Urothelium cell line (cell line): ENCODE measurements around the gene FAM177B.
A peak's percentile ranks its signal among the peaks of the same experiment; 100 is the strongest.
"Not testable (repeated sequence)": the region's sequence is repeated elsewhere in the genome, so short reads cannot be mapped to it uniquely, and the experiment has no call there.

Experiments used
- DNase-seq: peaks from one replicate; pipeline ENCODE4 v3.0.0; 2011; ENCODE audit warnings: low spot score, mixed read lengths
- FAIRE-seq: peaks from 2 replicates; lab custom pipeline; 2011; peaks lifted over from hg19 to GRCh38; lab: Jason Lieb, UNC

The FAM177B gene

DNA sequence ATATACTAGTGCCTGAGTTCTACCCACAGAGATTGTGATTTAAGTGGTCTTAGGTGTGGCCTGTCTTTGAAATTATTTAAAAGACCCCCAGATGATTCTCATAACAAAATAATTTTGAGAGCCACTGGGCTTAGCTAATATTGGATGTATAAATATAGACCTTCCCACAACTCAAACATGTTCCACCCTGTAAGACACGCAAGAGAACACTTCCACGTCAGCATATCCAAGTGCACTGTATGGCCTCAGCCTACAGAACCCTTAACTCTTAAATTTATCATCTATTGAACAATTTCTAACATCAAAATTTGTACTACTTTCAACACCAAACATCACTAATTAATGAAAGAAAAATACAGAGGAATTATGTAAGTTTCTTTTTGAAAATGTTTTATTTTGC lies 2.5 kb downstream of the FAM177B start:
- FAIRE-seq (no peak), DNase-seq (no peak)

DNA sequence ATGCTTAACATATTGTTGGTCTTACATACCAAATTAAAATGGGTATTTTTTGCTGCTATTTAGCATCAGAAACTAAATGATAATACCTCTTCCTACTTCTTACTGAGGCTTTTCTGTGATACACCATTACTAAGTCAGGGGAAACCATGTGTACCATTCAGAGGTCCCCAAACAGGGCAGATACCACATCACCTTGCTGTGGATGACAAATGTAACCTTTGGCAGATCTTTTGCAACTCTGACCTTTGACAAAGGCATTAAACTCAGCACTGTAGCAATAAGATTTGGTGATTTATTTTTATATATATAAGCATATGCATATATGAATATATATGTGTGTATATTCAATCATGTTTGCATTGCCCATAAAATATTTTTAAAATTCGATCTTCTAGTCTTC lies 2.9 kb downstream of the FAM177B start:
- FAIRE-seq (no peak), DNase-seq (no peak)

DNA sequence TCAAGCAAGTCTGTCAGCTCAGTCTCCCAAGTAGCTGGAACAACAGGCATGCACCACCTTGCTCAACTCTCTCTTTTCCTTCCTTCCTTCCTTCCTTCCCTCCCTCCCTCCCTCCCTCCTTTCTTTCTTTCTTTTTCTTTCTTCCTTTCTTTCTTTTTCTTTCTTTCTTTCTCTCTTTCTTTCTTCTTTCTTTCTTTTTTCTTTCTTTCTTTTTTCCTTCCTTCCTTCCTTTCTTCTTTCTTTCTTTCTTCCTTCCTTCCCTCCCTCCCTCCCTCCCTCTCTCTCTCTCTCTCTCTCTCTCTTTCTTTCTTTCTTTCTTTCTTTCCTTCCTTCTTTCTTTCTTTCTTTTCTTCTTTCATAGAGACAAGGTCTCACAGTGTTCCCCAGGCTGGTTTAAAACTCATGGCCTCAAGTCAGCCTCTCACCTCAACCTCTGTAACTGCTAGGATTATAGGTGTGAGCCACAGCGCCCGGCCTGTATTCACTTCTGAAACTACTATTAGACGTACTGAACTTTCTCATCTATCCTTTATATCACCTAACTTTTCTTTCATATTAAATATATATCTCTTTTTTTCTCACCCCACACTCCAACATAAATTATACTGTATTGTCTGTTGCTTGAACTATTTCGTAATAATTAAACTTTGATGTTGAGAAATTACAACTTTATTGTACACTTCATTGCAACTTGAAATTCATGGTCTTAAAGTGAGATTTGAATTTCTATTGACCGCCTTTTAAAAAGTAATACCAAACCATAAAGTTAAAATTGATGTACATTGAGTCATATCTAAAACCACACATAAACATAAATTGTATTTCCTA lies 4.8 kb downstream of the FAM177B start:
- FAIRE-seq, DNase-seq: not testable (repeated sequence)

DNA sequence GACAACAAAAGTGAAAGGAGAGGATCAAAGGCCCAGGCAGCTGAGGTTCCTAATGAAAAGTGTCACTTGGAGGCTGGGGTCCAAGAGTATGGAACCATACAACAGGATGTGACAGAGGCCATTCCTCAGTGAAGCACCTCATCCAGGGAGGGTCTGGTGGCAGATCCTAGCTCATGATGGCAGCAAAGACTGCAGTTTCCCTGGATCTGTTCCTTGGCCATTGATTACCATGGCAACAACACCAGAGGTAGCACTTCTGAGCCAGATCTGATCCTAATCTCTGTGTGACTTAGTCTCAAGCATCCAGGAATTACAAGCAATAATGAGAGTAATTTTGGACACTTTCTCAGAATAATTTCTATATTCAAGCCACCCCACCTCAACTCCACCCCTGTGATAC lies 12.9 kb downstream of the FAM177B start:
- DNase-seq (peak; percentile 6), FAIRE-seq (no peak)

DNA sequence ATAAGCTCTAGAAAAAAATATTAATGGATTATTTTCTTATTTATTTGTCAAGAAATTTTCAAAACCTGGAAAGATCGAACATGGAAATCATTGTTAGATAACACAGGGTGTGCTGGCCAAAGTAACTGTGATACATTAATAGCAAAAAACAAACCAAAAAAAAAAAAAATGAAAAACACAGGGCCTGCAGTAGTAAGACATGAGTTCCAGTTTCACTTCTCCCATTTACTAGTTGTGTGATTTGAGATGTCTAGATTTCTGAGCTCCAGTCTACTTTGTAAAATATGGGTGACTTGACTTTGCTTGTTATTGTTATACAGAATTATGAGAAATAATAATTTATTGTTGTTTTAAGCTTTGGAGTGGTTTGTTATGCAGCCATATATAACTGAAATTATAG lies 13.6 kb downstream of the FAM177B start:
- DNase-seq (no peak), FAIRE-seq (no peak)

DNA sequence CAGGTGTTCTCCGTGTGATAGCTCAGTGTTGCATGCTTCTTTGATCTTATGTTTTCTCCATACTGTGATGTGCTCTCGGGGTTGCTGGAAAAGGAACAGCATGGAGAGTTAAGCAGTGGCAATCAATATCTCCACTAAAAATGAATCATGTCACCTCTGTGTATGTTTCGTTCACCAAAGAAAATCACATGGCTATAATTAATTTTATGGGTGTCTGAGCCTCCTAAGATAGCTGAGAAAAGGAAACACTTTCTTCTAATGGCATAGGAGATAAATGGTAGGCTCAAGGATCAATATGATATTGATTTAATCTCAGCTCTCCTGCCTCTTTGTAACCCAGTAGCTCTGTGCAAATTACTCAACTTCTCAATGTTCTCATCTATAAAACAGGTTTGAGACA lies 14.3 kb downstream of the FAM177B start:
- FAIRE-seq (no peak), DNase-seq (no peak)

DNA sequence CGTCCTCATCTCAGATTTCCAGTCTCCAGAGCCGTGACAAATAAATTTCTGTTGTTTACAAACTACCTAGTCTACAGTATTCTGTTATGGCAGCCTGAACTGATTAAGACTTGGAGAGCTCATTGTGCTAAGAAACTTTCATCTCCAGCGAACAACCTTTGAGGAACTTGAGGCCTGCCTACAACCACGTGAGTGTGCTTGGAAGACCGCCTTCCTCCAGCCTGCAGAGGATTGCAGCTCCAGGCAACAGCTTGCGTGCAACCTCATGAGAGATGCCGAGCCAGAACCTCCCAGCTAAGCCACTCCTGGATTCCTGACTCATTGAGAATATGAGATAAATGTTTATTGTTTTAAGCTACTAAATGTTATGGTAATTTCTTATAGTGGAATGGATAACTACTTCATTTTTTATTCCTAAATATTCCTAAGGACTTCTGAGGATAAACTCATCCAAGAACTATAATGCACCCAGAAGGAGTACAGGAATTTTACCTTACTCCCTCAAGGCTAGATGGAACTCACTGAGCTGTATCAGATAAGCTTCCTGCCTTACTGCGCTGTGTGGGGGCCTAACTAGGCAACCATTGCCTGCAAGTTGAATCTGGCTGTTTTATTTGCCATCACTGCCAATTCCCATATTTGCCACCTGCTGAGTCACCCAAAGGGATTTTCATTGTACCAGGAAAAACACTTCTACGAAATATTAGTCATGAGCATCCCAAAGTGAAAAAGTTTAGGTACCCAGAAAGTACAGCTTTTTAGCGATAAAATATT lies 17.6 kb downstream of the FAM177B start:
- peak; percentile 9 for DNase-seq
- no peak for FAIRE-seq

DNA sequence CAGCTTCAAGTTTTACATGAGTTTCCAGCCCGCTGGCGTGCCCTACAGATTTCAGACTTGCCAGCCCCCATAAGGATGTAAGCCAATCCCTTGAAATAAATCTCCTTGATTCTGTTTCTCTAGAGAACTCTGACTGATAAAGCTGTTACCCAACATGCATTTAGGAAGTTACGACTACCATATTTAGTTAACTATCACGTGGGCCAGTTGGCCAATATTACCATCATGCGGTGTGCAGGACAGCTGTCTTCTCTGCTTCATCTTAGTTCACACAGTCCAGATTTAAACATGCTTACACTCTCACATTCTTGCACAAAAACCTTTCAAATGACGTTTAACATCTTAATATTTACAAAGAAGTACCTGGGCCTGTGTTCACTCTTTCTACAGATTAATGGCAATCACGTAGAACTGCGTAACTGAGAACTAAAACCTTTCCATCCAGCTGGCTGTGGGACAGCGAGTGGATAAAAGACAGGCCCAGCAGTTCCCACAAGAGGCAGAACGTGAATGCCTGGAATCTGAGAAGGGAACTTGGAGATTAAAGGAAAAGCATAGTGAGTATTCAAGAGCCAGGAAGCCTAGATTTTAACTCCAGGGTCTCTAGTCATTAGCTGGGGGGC lies 20.8 kb downstream of the FAM177B start:
- FAIRE-seq: no peak
- DNase-seq: no peak

DNA sequence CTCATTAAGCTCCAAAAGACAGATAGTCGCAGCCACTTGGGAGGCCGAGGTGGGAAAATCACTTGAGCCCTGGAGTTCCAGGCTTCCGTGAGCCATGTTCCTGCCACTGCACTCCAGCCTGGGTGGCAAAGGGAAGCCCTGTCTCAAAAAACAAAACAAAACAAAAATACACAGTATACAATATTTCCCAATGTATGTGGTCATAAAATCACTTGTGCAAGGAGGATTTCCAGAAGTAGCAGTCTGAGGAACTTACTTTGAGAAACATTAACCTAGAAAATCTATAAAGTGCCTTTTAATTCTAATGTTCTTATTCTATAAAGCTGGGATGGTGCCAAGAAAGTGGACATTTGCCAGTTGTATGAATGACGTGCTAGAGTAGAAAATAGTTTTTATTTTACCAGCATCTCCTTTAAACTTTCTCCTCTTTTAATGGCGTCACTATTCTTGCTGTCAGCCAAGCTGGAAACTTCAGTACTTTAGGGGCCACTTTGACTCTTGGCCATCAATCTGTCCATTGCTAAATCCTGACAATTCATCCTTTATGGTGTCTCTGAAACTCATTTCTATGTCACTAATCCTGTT lies 22.5 kb downstream of the FAM177B start:
- FAIRE-seq: no peak
- no peak for DNase-seq

DNA sequence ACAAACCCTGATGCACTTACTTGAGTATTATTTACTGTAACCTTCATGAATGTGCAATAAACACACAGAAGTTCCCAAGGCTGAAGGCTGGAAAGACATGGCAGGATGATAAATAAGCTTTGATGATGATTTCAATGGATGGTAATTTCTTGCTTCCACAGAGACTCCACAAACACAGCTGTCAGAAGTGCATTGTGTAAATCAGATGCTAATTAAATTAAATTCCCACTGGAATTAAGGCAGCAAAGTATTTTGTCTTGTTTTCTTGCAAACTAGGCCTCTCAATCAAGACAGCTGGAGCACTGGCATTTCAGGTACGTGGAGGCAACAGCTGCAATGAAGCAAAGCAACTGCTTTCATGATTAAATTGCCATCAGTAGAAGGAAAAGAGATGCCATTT lies 24.1 kb downstream of the FAM177B start:
- DNase-seq (no peak), FAIRE-seq (no peak)

DNA sequence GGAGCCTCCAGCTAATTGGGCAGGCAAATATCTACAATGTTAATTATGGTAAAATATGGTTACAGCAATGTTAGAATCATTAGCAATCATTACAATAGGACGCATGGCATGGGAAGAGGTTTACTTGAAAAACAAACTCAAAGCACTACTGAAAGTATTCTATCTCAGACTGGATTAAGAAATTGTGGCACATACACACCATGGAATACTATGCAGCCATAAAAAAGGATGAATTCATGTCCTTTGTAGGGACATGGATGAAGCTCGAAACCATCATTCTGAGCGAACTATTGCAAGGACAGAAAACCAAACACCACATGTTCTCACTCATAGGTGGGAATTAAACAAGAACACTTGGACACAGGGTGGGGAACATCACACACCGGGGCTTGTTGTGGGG lies 25.2 kb downstream of the FAM177B start:
- not testable (repeated sequence) for FAIRE-seq, DNase-seq

DNA sequence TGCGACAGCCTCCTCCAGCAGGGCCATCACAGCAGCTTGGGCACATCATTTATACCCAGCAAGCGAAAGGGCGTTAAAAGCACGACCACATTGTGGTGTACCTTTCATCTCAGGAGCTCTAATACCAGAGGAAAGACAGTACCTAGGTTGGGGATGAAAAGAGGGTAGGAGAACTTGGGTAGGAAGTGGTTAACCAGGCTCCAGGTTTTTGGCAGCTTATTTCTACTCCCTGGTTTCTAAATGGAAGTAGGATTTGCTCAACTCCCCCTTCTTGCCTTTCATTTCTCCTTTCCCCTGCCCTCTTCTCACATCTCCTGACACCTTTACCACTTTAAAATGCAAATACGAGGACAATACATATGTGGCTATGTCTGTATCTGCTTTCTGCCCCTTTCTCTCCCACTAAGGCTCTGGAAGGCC lies 30.2 kb downstream of the FAM177B start:
- DNase-seq (no peak), FAIRE-seq (no peak)

DNA sequence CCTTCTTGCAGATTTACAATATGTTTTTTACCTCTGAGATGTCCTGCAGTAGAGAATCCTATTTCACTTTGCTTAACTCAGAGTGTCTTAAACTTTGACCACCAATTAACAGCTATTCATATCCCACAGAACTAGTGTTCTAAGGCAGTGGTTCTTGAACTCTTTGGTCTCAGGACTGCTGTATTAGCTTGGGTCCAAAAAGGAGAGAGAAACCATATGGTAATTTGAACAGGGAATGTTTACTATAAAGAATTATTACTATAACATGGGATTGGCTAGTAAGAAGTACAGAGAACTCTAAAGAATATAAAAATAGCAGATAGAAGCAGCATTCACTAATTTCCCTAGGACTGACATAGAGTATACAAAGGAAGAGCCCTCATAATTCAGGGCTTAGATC lies 31.6 kb downstream of the FAM177B start:
- FAIRE-seq (no peak), DNase-seq (no peak)

DNA sequence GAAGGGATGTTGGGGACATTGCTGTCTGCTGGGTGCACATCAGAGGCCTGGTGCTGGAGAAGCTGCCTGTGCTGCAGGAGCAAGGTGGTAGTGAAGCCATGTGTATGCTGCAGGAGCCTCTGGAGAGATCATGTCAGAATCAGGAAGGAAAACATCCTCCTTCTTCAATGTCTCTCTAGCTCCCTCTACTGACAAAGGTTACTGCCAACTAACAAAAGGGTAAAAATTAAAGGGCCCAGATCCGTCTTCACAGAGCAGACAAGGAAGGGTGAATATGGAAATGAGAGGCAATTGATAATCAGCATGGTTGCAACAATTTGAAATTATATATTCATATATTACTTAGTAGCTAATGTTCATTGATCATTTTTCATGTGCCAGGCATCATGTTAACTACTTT lies 32.2 kb downstream of the FAM177B start:
- no peak for DNase-seq
- FAIRE-seq: no peak

DNA sequence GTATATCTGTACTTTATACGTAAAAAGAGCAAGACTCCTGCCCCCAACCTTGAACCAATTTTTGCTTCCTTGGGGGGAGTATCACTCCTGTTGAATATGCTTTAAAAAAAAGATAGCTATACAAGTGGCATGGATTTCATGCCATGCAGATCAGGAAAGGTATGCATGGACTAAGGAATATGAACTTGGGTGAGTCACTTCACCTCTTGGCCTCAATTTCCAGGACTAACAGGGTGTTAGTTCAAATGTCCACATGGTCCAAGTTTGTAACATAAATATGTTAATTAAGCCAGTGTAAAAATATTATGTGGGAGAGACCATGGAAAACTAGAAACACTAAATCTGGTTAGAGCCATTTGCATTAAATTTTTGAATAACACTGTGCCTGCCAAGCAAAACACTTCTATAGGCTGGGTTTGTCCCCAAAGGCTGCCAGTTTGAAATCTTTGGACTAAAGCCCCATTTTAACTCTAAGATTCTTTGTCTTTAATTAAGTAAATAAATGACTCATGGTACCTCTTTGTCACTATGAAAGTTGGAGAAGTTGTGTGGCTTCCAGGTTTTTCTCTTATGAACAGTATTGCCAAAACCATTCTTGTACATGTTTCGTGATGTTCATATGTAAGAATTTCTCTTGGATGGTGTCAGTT lies 33.1 kb downstream of the FAM177B start:
- no peak for FAIRE-seq
- DNase-seq: no peak

DNA sequence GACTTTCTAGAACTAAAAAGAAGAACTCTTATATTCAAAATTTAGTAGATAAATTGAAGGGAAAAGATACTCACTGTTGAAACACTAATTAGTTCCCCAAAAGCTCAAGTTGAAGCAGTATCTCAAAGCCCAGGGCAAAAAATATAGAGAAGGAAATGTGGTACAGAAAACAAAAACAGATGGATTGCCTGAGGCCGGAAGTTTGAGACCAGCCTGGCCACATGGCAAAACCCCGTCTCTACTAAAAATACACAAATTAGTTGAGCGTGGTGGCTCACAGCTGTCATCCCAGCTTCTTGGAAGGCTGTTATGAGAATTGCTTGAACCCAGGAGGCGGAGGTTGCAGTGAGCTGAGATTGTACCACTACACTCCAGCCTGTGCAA lies 36.0 kb downstream of the FAM177B start:
- DNase-seq: no peak
- no peak for FAIRE-seq

DNA sequence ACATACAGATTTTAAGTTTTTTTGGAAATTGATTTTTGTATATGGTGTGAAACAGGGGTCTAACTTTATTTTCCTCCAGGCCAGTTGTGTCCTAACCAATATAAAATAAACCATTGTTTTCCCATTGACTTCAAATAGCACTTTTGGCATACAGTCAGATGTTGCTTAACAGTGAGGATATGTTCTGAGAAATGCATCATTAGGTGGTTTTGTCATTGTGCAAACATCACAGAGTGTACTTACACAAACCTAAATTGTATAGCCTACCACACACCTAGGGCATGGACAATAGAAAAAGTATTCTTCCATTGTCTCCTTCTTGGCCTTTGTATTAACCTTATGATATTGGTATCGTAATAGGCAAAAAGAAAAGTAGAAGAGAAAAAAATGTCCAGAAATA lies 40.5 kb downstream of the FAM177B start:
- DNase-seq (no peak), FAIRE-seq (no peak)

DNA sequence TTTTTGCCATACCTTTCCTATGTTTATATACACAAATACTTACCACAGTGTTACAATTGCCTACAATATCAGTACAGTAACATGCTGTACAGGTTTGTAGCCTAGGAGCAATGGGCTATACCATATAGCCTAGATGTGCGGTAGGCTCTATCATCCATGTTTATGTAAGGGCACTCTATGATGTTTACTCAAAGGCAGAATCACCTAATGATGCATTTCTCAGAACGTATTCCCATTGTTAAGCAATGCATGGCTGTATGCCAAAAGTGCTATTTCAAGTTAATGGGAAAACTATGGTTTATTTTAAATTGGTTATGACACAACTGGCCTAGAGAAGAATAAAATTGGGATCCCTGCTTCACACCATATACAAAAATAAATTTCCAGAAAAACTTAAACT lies 41.0 kb downstream of the FAM177B start:
- FAIRE-seq: no peak

DNA sequence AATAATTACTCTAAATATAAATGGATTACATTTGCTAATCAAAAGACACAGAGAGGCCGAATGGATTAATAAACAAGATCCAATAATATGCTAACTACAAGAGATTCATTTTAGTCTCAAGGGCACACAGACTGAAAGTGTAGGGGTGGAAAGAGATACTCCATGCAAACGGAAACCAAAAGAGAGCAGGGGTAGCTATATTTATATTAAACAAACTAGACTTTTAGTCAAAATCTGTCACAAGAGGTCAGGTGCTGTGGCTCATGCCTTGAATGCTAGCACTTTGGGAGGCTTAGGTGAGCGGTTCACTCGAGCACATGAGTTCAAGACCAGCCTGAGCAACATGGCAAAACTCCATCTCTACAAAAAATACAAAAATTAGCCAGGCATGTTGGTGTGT lies 44.2 kb downstream of the FAM177B start:
- FAIRE-seq (no peak), DNase-seq (no peak)

More for the DNA sequence above, 41.0 kb downstream of the FAM177B start:
- DNase-seq: no peak

DNA sequence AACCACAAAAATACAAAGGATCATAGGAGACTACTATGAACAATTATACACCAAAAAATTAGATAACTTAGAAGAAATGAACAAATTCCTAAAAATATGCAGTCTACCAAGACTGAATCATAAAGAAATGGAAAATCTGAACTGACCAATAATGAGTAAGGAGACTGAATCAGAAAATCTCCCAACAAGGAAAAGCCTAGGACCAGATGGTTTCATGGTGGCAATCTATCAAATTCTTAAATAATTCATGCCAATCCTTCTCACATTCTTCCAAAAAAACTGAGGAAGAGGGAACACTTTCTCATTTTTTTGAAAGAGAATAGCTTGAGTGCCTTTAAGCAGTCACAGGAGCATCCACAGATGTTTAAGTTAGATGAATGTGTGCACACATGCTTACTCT lies 46.0 kb downstream of the FAM177B start:
- DNase-seq (no peak), FAIRE-seq (no peak)

DNA sequence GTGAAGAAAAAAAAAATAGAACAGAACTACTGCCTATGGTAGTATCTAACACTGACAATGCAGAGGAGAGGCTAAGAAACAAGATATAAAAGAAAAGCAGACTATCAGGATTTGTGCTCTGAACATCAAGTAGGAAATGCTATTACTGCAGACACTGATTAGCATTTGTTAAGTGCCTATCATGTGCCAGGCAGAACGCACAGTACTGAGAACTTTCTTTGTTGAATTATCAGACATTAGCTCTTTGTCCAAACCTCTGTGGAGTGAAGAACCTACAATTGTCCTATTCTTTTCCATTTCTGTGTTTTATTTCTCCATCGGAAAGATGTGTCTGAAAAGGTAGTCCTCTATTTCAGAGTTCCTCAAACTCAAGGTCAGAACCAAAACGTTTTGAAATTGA lies 47.4 kb downstream of the FAM177B start:
- no peak for DNase-seq

More for the DNA sequence above, 47.4 kb downstream of the FAM177B start:
- FAIRE-seq: no peak
